Measurements from ENCODE around the gene UNCX.

Gene UNCX

DNA sequence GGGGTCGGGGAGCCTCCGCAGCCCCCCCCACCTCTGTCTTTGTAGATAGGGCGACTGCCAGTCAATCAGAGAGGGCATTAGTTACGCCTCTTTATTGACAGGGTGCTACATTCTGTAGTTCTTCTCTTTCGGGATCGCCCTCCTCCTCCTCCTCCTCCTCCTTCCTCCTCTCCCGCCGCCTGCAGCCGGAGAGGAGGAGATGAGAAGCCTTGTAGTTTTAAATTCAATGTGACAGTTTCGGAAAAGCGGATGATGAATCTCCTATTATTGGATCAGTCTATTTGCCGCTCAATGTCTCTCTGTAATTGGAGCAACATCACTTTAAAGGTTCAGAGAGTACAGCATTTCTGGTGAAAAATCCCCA is 587 bp upstream of the UNCX start:
- DNase-seq (ENCODE audit: low read depth in 2 of 2), result no peak

GRCh38 chr7:1233333-1234048 is 819 bp downstream of the UNCX start:
- no peak for DNase-seq (ENCODE audit: low read depth in 2 of 2)

DNA sequence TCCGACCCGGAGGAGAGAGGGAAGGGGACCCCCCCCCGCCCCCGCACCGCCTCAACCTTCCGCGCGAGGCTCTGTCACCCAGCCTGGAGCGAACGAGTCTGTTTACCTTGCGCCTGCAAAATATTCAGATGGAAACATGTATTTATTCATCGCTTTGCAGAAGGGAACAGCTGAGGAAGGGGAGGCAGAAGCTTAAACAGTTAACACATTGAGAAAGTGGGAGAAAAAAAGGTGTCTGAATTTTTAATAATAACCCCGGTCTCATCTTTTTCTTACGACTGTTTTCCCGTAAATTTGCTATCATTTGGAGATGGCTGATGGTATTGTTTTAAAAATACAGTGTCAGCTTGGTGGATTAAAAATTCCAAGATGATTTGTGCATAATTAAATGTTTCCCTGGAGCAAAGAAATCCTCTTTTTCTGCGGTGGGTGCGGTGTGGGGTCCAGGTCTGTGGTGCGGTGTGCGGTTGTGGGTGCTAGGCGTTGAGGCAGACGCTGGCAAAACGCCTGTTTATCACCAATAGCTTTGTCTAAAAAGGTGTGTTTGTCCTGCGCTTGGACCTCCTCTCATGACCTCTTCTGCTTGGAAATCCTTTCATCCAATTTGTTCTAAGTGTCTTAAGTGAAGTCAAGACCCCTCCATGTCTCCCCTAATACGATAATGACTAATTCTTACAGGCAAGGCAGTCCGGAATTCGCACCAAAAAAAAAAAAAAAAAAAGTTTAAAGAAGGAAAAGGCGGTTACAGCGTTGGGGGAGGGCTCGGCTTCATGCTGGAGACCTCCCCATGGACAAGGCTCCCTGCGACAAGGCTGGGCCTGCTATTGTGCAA is 1.6 kb downstream of the UNCX start:
- DNase-seq (ENCODE audit: low read depth in 2 of 2), result no peak

DNA sequence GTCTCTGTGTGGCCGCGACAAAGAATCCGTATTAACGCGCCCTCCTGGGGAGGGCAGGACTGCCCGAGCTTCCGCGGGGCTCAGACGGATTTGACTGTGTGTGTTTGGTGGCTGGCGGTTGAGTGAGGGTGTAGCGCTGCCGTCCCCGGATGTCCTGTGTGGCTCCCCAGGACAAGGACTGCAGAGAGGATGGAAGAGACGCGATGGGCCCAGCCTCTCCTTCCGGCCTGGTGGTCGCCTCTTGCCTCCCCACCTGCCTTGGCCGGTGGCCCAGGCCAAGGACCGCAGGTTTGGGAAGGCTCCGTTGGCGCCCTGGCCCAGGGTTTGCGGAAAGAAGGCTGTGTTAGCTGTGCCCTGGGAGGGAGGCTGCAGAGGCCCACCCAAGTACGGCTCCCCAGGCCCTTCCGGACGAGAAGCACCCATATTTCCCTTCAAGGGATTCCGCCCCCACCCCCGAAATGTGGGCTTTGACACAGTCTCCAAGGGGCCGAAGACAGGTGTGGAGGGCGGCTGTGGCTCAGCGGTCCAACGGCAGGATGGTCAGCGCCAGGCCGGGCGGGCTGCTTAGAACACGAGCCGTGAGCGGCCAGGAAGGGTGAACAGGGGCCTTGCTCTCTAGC is 2.3 kb downstream of the UNCX start:
- DNase-seq (ENCODE audit: low read depth in 2 of 2), result no peak

GRCh38 chr7:1235501-1236131 is 2.9 kb downstream of the UNCX start:
- no peak for DNase-seq (ENCODE audit: low read depth in 2 of 2)

DNA sequence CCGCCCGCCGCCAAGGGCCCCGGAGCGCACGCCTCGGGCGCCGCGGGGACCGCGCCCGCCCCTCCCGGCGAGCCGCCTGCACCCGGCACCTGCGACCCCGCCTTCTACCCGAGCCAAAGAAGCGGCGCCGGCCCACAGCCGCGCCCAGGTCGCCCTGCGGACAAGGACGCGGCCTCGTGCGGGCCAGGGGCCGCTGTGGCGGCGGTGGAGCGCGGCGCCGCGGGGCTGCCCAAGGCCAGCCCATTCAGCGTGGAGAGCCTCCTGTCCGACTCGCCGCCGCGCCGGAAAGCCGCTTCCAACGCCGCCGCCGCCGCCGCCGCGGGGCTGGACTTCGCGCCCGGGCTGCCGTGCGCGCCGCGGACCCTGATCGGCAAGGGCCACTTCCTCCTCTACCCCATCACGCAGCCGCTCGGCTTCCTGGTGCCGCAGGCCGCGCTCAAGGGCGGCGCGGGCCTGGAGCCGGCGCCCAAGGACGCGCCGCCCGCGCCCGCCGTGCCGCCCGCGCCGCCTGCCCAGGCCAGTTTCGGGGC is 3.5 kb downstream of the UNCX start:
- no peak for DNase-seq (ENCODE audit: low read depth in 2 of 2)

- no peak for DNase-seq (ENCODE audit: low read depth in 2 of 2)
Measured at GRCh38 chr7:1236831-1237701, 4.4 kb downstream of the UNCX start.

GRCh38 chr7:1237704-1238255 is 5.1 kb downstream of the UNCX start:
- DNase-seq (ENCODE audit: low read depth in 2 of 2), result no peak

DNA sequence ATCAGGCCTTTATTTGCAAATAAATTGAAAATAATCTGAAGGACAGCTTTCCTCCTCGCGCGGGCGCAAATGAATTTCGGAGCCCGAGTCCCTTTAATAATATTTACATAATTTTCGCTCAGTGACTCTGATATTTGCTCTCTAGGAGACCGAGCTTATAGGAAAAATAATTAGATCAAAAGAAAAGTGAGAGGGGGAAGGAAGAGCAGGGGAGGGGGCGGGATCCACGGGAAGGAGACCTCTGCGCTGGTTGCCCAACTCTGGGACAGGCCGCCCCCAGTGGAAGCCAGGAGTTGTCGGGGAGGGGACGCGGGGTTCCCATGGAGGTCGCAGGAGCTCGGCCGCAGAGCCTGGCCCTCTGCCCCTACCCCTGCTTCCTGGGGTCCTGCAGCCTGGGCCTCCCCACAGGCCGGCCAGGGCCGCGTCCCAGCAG is 5.8 kb downstream of the UNCX start:
- DNase-seq (ENCODE audit: low read depth in 2 of 2), result no peak

GRCh38 chr7:1238931-1239802 is 6.5 kb downstream of the UNCX start:
- DNase-seq (ENCODE audit: low read depth in 2 of 2), result no peak

- DNase-seq (ENCODE audit: low read depth in 2 of 2), result no peak
Measured at GRCh38 chr7:1239803-1240516, 7.3 kb downstream of the UNCX start.

GRCh38 chr7:1240517-1241257 is 8.0 kb downstream of the UNCX start:
- DNase-seq (ENCODE audit: low read depth in 2 of 2), result no peak

DNA sequence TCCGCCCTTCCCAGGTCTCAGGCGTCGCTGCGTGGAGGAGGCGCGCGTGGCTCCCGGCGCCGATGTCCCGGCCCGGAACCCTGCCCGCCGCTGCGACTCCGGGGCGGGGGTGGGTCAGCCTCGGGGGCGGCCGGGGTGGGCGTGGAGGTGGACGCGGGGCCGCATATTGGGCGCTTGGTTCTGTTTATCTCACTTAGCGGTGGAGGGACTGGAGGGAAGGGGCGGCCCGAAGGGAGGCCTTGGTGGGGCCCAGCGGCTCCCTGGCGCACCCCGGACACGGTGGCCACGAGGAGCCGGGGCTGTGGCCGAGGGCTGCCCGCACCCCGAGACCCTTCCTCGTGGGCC is 8.6 kb downstream of the UNCX start:
- DNase-seq (ENCODE audit: low read depth in 2 of 2), result no peak

DNA sequence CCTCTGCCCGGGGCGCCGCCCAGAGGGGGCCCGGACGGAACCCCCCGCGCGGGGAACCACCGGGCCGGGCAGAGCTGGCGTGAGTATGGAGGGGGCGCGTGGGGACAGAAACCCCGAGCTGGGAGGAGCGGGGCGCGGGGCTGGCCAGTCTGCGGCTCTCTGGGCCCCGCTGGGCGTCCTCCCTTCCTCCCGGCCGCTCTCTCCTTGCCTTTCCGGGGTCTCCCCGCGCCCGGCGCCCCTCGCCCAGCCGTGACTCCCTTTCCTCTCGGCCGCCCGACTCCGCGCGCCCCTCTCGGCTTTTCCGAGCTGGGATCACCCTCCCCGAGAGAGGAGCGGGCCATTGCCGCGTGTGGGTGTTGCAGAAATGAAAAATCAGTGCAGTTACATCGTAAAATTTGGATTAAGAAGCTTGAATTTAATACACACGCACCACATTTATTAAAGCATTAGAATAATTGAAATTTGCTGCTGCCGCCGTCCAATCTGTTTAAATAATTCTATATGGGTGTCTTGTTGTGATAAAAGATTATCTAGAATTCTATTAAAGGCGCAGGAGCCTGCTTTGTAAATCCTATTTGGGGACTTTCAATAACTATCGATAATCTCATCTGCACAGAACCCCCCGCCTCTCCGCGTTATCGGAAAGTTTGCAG is 9.1 kb downstream of the UNCX start:
- no peak for DNase-seq (ENCODE audit: low read depth in 2 of 2)

DNA sequence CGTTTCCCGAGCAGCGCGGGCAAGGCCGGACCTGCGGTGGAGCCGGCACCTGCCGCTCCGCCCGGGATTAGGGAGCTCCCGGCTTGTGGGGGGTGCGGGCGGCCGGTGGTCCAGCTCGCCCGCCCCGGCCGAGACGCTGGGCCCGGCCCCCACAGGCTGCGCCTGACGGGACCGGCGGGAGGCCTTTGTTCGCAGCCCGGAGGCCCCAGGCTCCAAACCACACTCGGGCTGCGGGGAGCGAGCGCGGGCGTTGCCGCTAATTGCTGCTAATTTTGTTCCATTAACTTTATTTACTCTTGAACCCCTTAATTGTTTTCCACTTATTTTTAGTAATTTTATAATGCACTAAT is 9.6 kb downstream of the UNCX start:
- no peak for DNase-seq (ENCODE audit: low read depth in 2 of 2)

DNA sequence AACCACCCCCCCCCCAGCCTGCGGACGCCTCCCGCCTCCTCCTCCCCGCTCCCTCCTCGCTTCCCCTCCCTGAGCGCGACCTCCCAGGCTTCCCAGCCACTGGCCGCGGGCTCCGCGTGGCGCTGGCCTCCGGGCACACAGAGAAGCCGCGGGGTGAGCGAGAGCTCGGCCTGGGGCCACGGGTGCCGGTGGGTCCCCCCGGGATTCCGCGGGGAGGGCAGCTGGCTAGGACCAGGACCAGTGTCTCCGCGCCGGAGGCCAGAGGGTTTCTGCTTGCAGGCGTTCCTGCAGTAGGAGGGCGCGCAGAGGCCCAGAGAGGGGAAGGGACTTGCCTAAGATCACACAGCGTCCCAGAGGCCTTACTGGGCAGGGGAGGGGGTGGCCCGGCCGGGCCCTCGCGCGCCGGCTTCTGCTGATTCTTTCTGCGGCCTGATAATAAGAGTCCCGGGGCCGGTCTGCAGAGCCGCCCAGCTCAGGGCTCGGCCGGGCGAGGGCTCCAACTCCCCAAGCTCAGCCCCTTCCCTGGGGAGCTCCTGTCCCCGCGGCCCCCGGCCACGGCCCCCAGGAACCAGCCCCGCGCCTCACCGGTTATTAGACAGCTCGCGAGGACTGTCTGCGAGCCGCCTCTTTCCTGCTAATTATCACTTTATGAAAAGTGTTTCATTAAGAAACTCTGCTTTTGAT is 10.1 kb downstream of the UNCX start:
- no peak for DNase-seq (ENCODE audit: low read depth in 2 of 2)

- no peak for DNase-seq (ENCODE audit: low read depth in 2 of 2)
Measured at GRCh38 chr7:1243290-1243963, 10.8 kb downstream of the UNCX start.

Measured in stimulated activated CD4-positive, alpha-beta T cell treated with anti-CD3 and anti-CD28 coated beads, Interleukin-1b, Interleukin-23, amount 100 ng/mL, for 4 hours (primary cell).